DMS 273 (cell line): ENCODE data around the gene STX3.
"Not testable (repeated sequence)": the region's sequence is repeated elsewhere in the genome, so short reads cannot be mapped to it uniquely, and the experiment has no call there.

Experiments
- DNase-seq: peaks from one replicate; lab custom pipeline; 2025; ENCODE audit not compliant: unreplicated experiment; lab: John Stamatoyannopoulos, UW

STX3 gene

GRCh38 chr11:59756845-59757244 lies 1.7 kb downstream of the STX3 start:
- DNase-seq: no peak

GRCh38 chr11:59758401-59759037 lies 3.3 kb downstream of the STX3 start:
- DNase-seq: no peak

- no peak for DNase-seq
Observed at GRCh38 chr11:59759900-59760299, 4.7 kb downstream of the STX3 start.

- no peak for DNase-seq
Observed at GRCh38 chr11:59760771-59761170, 5.6 kb downstream of the STX3 start.

GRCh38 chr11:59761993-59762392 lies 6.8 kb downstream of the STX3 start:
- peak; percentile 6 for DNase-seq

- no peak for DNase-seq
Observed at GRCh38 chr11:59765068-59765735, 10.0 kb downstream of the STX3 start.

GRCh38 chr11:59766542-59767224 lies 11.5 kb downstream of the STX3 start:
- DNase-seq: no peak

- DNase-seq: no peak
Observed at GRCh38 chr11:59767225-59767611, 12.0 kb downstream of the STX3 start.

GRCh38 chr11:59769111-59769510 lies 13.9 kb downstream of the STX3 start:
- DNase-seq: no peak

GRCh38 chr11:59769828-59770227 lies 14.7 kb downstream of the STX3 start:
- DNase-seq: no peak

GRCh38 chr11:59770319-59770718 lies 15.1 kb downstream of the STX3 start:
- DNase-seq: no peak

- no peak for DNase-seq
Observed at GRCh38 chr11:59770869-59771268, 15.7 kb downstream of the STX3 start.

GRCh38 chr11:59771605-59772004 lies 16.4 kb downstream of the STX3 start:
- no peak for DNase-seq

GRCh38 chr11:59773083-59773440 lies 17.9 kb downstream of the STX3 start:
- no peak for DNase-seq

- DNase-seq: no peak
Observed at GRCh38 chr11:59776210-59777066, 21.3 kb downstream of the STX3 start.

- DNase-seq: no peak
Observed at GRCh38 chr11:59777104-59777503, 21.9 kb downstream of the STX3 start.

- no peak for DNase-seq
Observed at GRCh38 chr11:59778122-59778521, 22.9 kb downstream of the STX3 start.

- DNase-seq: no peak
Observed at GRCh38 chr11:59779487-59779886, 24.3 kb downstream of the STX3 start.

- no peak for DNase-seq
Observed at GRCh38 chr11:59782080-59782479, 26.9 kb downstream of the STX3 start.

- no peak for DNase-seq
Observed at GRCh38 chr11:59783632-59784090, 28.5 kb downstream of the STX3 start.

GRCh38 chr11:59784441-59784840 lies 29.3 kb downstream of the STX3 start:
- not testable (repeated sequence) for DNase-seq
